ENCODE measurements around the gene BSN. TPM values are rescaled to one million over a fixed set of nuclear protein-coding genes. Genes with fewer than 3 reads are reported as not detected.
A peak's percentile ranks its signal among the peaks of the same experiment; 100 is the strongest.

BSN gene
- total RNA-seq, 1 experiment from 2014 or later: 0.14 TPM

GRCh38 chr3:49530701-49531100, 23.6 kb upstream of the BSN start:
- no peak overlapping the region for H3K4me3 ChIP-seq
- H3K27me3 ChIP-seq: no peaks in the 10 kb centered on the region
- H3K9me3 ChIP-seq (replicated peaks): no peaks in the 10 kb centered on the region
- H3K36me3 ChIP-seq: peaks cover 18% of the 10 kb centered on the region
- H3K4me1 ChIP-seq: no peaks in the 10 kb centered on the region; the same call in 1 of the 2 replicates
- no peak overlapping the region for H3K27ac ChIP-seq
- DNase-seq: no peak

GRCh38 chr3:49531218-49531617, 23.1 kb upstream of the BSN start:
- no peaks in the 10 kb centered on the region for H3K27me3 ChIP-seq
- H3K36me3 ChIP-seq: peaks cover 18% of the 10 kb centered on the region
- no peak overlapping the region for H3K4me3 ChIP-seq
- H3K27ac ChIP-seq: no peak overlapping the region
- DNase-seq: no peak
- no peaks in the 10 kb centered on the region for H3K9me3 ChIP-seq (replicated peaks)
- H3K4me1 ChIP-seq: no peaks in the 10 kb centered on the region; the same call in 1 of the 2 replicates

- no peak for DNase-seq
- Histone ChIP-seq H3K27me3 (no peaks in the 10 kb centered on the region), H3K9me3 (replicated peaks) (no peaks in the 10 kb centered on the region), H3K27ac (no peak overlapping the region), H3K4me1 (peaks cover 3% of the 10 kb centered on the region), H3K36me3 (peaks cover 18% of the 10 kb centered on the region), H3K4me3 (no peak overlapping the region)
Observed at GRCh38 chr3:49531715-49532114, 22.6 kb upstream of the BSN start.

- no peak for DNase-seq
- Histone ChIP-seq H3K36me3 (peaks cover 18% of the 10 kb centered on the region), H3K9me3 (replicated peaks) (no peaks in the 10 kb centered on the region), H3K4me1 (peaks cover 3% of the 10 kb centered on the region), H3K4me3 (no peak overlapping the region), H3K27ac (no peak overlapping the region), H3K27me3 (no peaks in the 10 kb centered on the region)
Observed at GRCh38 chr3:49533031-49533430, 21.2 kb upstream of the BSN start.

- DNase-seq: no peak
- H3K9me3 ChIP-seq (replicated peaks): no peaks in the 10 kb centered on the region
- H3K36me3 ChIP-seq: peaks cover 18% of the 10 kb centered on the region
- H3K27ac ChIP-seq: no peak overlapping the region
- H3K27me3 ChIP-seq: no peaks in the 10 kb centered on the region
- H3K4me3 ChIP-seq: no peak overlapping the region
- H3K4me1 ChIP-seq: peaks cover 3% of the 10 kb centered on the region
Observed at GRCh38 chr3:49533786-49534519, 20.3 kb upstream of the BSN start.

- no peaks in the 10 kb centered on the region for H3K27me3 ChIP-seq
- H3K9me3 ChIP-seq (replicated peaks): no peaks in the 10 kb centered on the region
- no peak overlapping the region for H3K4me3 ChIP-seq
- peaks cover 3% of the 10 kb centered on the region for H3K4me1 ChIP-seq
- no peak overlapping the region for H3K27ac ChIP-seq
- no peak for DNase-seq
- H3K36me3 ChIP-seq: peaks cover 18% of the 10 kb centered on the region
Observed at GRCh38 chr3:49534581-49535441, 19.5 kb upstream of the BSN start.

- H3K27ac ChIP-seq: peak overlapping the region; percentile 13; the same call in 1 of the 2 replicates
- no peaks in the 10 kb centered on the region for H3K27me3 ChIP-seq
- H3K36me3 ChIP-seq: peaks cover 10% of the 10 kb centered on the region
- no peaks in the 10 kb centered on the region for H3K9me3 ChIP-seq (replicated peaks)
- peak; percentile 20 to 30 for DNase-seq
- H3K4me1 ChIP-seq: peaks cover 7% of the 10 kb centered on the region
- H3K4me3 ChIP-seq: no peak overlapping the region
Observed at GRCh38 chr3:49535971-49536874, 18.1 kb upstream of the BSN start.

- no peaks in the 10 kb centered on the region for H3K27me3 ChIP-seq
- no peak overlapping the region for H3K4me3 ChIP-seq
- no peaks in the 10 kb centered on the region for H3K9me3 ChIP-seq (replicated peaks)
- DNase-seq: no peak
- H3K4me1 ChIP-seq: peaks cover 7% of the 10 kb centered on the region
- peak overlapping the region; percentile 13; the same call in 1 of the 2 replicates for H3K27ac ChIP-seq
- peaks cover 5% of the 10 kb centered on the region; the same call in 1 of the 2 replicates for H3K36me3 ChIP-seq
Observed at GRCh38 chr3:49536875-49537533, 17.3 kb upstream of the BSN start.

- H3K27ac ChIP-seq: peak overlapping the region; percentile 19; the same call in 1 of the 2 replicates
Observed at GRCh38 chr3:49539659-49540560, 14.4 kb upstream of the BSN start.

GRCh38 chr3:49552087-49552486, 2.2 kb upstream of the BSN start:
- DNase-seq: no peak
- H3K4me3 ChIP-seq: no peak overlapping the region
- no peaks in the 10 kb centered on the region for H3K4me1 ChIP-seq
- no peaks in the 10 kb centered on the region for H3K9me3 ChIP-seq (replicated peaks)
- no peak overlapping the region for H3K27ac ChIP-seq
- no peaks in the 10 kb centered on the region for H3K36me3 ChIP-seq
- H3K27me3 ChIP-seq: peaks cover 4% of the 10 kb centered on the region; the same call in 1 of the 2 replicates

More at GRCh38 chr3:49539659-49540560, 14.4 kb upstream of the BSN start:
- Histone ChIP-seq H3K4me3 (peak overlapping the region; percentile 57), H3K27me3 (peaks cover 6% of the 10 kb centered on the region), H3K36me3 (no peaks in the 10 kb centered on the region; the same call in 1 of the 2 replicates), H3K9me3 (replicated peaks) (no peaks in the 10 kb centered on the region), H3K4me1 (peaks cover 7% of the 10 kb centered on the region)
- DNase-seq: peak; percentile 91 to 96

- Histone ChIP-seq H3K9me3 (replicated peaks) (no peaks in the 10 kb centered on the region), H3K4me1 (no peaks in the 10 kb centered on the region), H3K36me3 (no peaks in the 10 kb centered on the region), H3K27ac (no peak overlapping the region), H3K27me3 (peaks cover 4% of the 10 kb centered on the region; the same call in 1 of the 2 replicates), H3K4me3 (peak overlapping the region; percentile 60)
- no peak for DNase-seq
Observed at GRCh38 chr3:49553324-49553691, 969 bp upstream of the BSN start.

- no peaks in the 10 kb centered on the region for H3K36me3 ChIP-seq
- peaks cover 4% of the 10 kb centered on the region; the same call in 1 of the 2 replicates for H3K27me3 ChIP-seq
- DNase-seq: peak; percentile 12 to 28
- H3K9me3 ChIP-seq (replicated peaks): no peaks in the 10 kb centered on the region
- no peaks in the 10 kb centered on the region for H3K4me1 ChIP-seq
- peak overlapping the region; percentile 50 for H3K4me3 ChIP-seq
- H3K27ac ChIP-seq: no peak overlapping the region
Observed at GRCh38 chr3:49554633-49555265, 472 bp downstream of the BSN start.

Data from SJCRH30 (cell line).